ENCODE data around the gene NFATC2. TPM values are rescaled to one million over a fixed set of nuclear protein-coding genes. Genes with fewer than 3 reads are reported as not detected.

The NFATC2 gene
- total and polyA plus RNA-seq, 2 experiments from 2014 or later, result 0.52 to 0.59 TPM

DNA sequence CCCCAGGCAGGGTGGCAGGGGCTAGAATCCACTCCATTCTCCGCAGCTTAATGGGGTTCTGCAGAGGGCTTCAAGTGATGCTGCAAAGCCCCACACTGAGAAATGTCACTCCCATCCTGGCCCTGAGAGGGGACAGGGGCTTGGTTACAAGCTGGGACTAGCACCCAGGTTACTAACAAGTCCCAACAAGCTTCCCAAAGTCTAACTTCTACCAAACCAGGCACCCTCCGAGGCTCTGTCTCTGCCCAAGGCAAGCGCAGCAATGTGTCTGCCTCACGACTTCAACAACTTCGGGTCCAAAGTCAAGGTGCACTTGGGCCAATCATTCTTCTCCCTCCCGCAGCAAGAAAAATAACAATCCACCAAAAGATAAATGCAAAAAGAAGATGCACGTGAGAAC lies 45.6 kb downstream of the NFATC2 start (continued):
- TF ChIP-seq, protein P1, sequence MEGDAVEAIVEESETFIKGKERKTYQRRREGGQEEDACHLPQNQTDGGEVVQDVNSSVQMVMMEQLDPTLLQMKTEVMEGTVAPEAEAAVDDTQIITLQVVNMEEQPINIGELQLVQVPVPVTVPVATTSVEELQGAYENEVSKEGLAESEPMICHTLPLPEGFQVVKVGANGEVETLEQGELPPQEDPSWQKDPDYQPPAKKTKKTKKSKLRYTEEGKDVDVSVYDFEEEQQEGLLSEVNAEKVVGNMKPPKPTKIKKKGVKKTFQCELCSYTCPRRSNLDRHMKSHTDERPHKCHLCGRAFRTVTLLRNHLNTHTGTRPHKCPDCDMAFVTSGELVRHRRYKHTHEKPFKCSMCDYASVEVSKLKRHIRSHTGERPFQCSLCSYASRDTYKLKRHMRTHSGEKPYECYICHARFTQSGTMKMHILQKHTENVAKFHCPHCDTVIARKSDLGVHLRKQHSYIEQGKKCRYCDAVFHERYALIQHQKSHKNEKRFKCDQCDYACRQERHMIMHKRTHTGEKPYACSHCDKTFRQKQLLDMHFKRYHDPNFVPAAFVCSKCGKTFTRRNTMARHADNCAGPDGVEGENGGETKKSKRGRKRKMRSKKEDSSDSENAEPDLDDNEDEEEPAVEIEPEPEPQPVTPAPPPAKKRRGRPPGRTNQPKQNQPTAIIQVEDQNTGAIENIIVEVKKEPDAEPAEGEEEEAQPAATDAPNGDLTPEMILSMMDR (conservative IDR thresholded peaks at IDR 0.05; ENCODE audit: low read depth in 2 of 2), result no peak
- TF ChIP-seq EZH2 (IDR thresholded peaks at IDR 0.05; ENCODE audit: low read depth, unreplicated experiment), result no peak
- TF ChIP-seq CREB1 (CRISPR knock-in tag; IDR thresholded peaks at IDR 0.05; ENCODE audit: low read depth), result no peak
- TF ChIP-seq EZH2phosphoT487 (IDR thresholded peaks at IDR 0.05; ENCODE audit: unreplicated experiment), result no peak
- TF ChIP-seq ZNF331 (CRISPR knock-in tag; IDR thresholded peaks at IDR 0.05; ENCODE audit: low read depth), result no peak
- TF ChIP-seq ZNF114 (CRISPR knock-in tag; IDR thresholded peaks at IDR 0.05), result no peak

DNA sequence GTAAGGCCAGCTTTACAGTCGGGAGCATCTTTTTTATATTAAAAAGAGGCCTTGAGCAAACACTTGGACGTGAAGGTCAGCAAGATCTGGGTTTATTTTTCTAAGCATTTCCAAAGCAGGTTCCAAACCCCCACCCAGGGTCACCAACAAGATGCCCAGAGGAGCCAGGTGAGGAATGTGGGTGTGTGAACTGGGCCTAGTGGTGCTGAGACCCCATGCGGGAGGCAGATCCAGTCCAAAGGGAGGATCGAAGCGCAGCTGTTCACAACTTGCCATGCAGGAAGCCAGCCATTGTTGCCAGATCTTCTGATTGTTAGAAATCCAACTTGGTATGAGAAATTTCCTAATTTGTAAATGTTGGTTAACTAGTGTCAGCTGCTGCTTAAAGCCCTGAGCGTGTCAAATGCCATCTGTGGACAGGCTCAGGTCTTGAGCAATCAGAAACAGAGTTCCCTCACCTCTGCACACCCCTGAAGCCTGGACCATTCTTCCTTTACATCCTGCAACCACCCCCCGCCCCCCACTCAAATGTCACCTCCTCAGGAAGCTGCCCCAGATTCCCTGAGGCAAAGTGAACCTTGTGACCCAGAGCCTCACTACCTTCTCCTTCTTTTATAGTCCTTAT lies 46.5 kb downstream of the NFATC2 start:
- H3K4me1 ChIP-seq (ENCODE audit: insufficient read depth), result peaks cover 10% of the 10 kb centered on the region; the same call in 1 of the 2 replicates
- Mint-ChIP-seq H3K4me1 (peaks cover 18% of the 10 kb centered on the region), H3K9me3 (no peaks in the 10 kb centered on the region), H3K27me3 (ENCODE audit: insufficient read depth, low read depth, poor library complexity) (peaks cover 5% of the 10 kb centered on the region), H3K27ac (no peak overlapping the region), H3K36me3 (ENCODE audit: low read depth) (no peaks in the 10 kb centered on the region), H3K4me3 (no peak overlapping the region)
- TF ChIP-seq ZNF114 (CRISPR knock-in tag; IDR thresholded peaks at IDR 0.05) (no peak), STAT1 (IDR thresholded peaks at IDR 0.05; ENCODE audit: unreplicated experiment) (no peak), NANOG (IDR thresholded peaks at IDR 0.05; ENCODE audit: borderline replicate concordance) (no peak), EZH2 (IDR thresholded peaks at IDR 0.05; ENCODE audit: low read depth, unreplicated experiment) (no peak), JUNB (IDR thresholded peaks at IDR 0.05; ENCODE audit: unreplicated experiment) (no peak), EZH2phosphoT487 (IDR thresholded peaks at IDR 0.05; ENCODE audit: unreplicated experiment) (no peak)
- TF ChIP-seq, protein P2, sequence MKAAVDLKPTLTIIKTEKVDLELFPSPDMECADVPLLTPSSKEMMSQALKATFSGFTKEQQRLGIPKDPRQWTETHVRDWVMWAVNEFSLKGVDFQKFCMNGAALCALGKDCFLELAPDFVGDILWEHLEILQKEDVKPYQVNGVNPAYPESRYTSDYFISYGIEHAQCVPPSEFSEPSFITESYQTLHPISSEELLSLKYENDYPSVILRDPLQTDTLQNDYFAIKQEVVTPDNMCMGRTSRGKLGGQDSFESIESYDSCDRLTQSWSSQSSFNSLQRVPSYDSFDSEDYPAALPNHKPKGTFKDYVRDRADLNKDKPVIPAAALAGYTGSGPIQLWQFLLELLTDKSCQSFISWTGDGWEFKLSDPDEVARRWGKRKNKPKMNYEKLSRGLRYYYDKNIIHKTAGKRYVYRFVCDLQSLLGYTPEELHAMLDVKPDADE (IDR thresholded peaks at IDR 0.05), result no peak
- no peak overlapping the region for H3K27ac ChIP-seq (ENCODE audit: low read depth)
- ATAC-seq (no peak), DNase-seq (ENCODE audit: low spot score) (no peak)
- H3K79me2 ChIP-seq (replicated peaks; ENCODE audit: insufficient read depth), result no peaks in the 10 kb centered on the region
- H3K4me3 ChIP-seq, result no peak overlapping the region
- no peak overlapping the region for H2AFZ ChIP-seq
- no peak overlapping the region for H3K4me2 ChIP-seq
- H3F3A ChIP-seq (replicated peaks; ENCODE audit: low read depth), result no peaks in the 10 kb centered on the region
- H3K36me3 ChIP-seq (ENCODE audit: insufficient read depth), result no peaks in the 10 kb centered on the region
- no peaks in the 10 kb centered on the region for H4K20me1 ChIP-seq (replicated peaks; ENCODE audit: insufficient read depth)
- no peaks in the 10 kb centered on the region for H3K9me2 ChIP-seq (ENCODE audit: insufficient read depth)
- H3K27me3 ChIP-seq (ENCODE audit: insufficient read depth), result no peaks in the 10 kb centered on the region

DNA sequence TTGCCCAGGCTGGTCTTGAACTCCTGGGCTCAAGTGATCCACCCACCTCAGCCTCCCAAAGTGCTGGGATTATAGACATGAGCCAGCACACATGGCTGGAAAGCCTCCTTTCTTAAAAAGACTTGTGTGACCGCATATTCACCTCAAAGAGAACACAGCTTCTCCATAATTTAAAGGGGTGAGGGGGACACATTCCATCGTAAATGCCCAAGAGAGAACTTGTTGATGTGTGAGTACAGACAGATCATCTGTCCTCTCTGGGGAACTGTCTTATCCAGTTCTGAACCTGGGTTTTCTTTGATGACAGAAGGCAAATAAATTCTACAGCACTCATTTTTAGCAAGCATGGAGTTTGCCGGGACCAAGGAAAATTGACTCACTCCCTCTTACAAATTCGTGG lies 47.2 kb downstream of the NFATC2 start:
- peaks cover 18% of the 10 kb centered on the region for H3K4me1 Mint-ChIP-seq
- no peaks in the 10 kb centered on the region for H3K36me3 ChIP-seq (ENCODE audit: insufficient read depth)
- H3K79me2 ChIP-seq (replicated peaks; ENCODE audit: insufficient read depth), result no peaks in the 10 kb centered on the region
- H3K4me2 ChIP-seq, result no peak overlapping the region
- no peaks in the 10 kb centered on the region for H3K36me3 Mint-ChIP-seq (ENCODE audit: low read depth)
- H3K4me3 Mint-ChIP-seq, result no peak overlapping the region
- no peaks in the 10 kb centered on the region for H3K27me3 ChIP-seq (ENCODE audit: insufficient read depth)
- H3K27me3 Mint-ChIP-seq (ENCODE audit: insufficient read depth, low read depth, poor library complexity), result peaks cover 5% of the 10 kb centered on the region
- H2AFZ ChIP-seq, result no peak overlapping the region
- H4K20me1 ChIP-seq (replicated peaks; ENCODE audit: insufficient read depth), result no peaks in the 10 kb centered on the region
- no peaks in the 10 kb centered on the region for H3K9me2 ChIP-seq (ENCODE audit: insufficient read depth)
- H3K9me3 Mint-ChIP-seq, result no peaks in the 10 kb centered on the region
- H3K4me1 ChIP-seq (ENCODE audit: insufficient read depth), result peaks cover 7% of the 10 kb centered on the region; the same call in 1 of the 2 replicates
- no peak for DNase-seq (ENCODE audit: low spot score)
- no peak overlapping the region for H3K27ac ChIP-seq (ENCODE audit: low read depth)
- ATAC-seq, result no peak
- no peaks in the 10 kb centered on the region for H3F3A ChIP-seq (replicated peaks; ENCODE audit: low read depth)
- H3K27ac Mint-ChIP-seq, result no peak overlapping the region
- H3K4me3 ChIP-seq, result no peak overlapping the region
- TF ChIP-seq JUNB (IDR thresholded peaks at IDR 0.05; ENCODE audit: unreplicated experiment), result no peak
- TF ChIP-seq EZH2 (IDR thresholded peaks at IDR 0.05; ENCODE audit: low read depth, unreplicated experiment), result no peak
- TF ChIP-seq, protein P3, sequence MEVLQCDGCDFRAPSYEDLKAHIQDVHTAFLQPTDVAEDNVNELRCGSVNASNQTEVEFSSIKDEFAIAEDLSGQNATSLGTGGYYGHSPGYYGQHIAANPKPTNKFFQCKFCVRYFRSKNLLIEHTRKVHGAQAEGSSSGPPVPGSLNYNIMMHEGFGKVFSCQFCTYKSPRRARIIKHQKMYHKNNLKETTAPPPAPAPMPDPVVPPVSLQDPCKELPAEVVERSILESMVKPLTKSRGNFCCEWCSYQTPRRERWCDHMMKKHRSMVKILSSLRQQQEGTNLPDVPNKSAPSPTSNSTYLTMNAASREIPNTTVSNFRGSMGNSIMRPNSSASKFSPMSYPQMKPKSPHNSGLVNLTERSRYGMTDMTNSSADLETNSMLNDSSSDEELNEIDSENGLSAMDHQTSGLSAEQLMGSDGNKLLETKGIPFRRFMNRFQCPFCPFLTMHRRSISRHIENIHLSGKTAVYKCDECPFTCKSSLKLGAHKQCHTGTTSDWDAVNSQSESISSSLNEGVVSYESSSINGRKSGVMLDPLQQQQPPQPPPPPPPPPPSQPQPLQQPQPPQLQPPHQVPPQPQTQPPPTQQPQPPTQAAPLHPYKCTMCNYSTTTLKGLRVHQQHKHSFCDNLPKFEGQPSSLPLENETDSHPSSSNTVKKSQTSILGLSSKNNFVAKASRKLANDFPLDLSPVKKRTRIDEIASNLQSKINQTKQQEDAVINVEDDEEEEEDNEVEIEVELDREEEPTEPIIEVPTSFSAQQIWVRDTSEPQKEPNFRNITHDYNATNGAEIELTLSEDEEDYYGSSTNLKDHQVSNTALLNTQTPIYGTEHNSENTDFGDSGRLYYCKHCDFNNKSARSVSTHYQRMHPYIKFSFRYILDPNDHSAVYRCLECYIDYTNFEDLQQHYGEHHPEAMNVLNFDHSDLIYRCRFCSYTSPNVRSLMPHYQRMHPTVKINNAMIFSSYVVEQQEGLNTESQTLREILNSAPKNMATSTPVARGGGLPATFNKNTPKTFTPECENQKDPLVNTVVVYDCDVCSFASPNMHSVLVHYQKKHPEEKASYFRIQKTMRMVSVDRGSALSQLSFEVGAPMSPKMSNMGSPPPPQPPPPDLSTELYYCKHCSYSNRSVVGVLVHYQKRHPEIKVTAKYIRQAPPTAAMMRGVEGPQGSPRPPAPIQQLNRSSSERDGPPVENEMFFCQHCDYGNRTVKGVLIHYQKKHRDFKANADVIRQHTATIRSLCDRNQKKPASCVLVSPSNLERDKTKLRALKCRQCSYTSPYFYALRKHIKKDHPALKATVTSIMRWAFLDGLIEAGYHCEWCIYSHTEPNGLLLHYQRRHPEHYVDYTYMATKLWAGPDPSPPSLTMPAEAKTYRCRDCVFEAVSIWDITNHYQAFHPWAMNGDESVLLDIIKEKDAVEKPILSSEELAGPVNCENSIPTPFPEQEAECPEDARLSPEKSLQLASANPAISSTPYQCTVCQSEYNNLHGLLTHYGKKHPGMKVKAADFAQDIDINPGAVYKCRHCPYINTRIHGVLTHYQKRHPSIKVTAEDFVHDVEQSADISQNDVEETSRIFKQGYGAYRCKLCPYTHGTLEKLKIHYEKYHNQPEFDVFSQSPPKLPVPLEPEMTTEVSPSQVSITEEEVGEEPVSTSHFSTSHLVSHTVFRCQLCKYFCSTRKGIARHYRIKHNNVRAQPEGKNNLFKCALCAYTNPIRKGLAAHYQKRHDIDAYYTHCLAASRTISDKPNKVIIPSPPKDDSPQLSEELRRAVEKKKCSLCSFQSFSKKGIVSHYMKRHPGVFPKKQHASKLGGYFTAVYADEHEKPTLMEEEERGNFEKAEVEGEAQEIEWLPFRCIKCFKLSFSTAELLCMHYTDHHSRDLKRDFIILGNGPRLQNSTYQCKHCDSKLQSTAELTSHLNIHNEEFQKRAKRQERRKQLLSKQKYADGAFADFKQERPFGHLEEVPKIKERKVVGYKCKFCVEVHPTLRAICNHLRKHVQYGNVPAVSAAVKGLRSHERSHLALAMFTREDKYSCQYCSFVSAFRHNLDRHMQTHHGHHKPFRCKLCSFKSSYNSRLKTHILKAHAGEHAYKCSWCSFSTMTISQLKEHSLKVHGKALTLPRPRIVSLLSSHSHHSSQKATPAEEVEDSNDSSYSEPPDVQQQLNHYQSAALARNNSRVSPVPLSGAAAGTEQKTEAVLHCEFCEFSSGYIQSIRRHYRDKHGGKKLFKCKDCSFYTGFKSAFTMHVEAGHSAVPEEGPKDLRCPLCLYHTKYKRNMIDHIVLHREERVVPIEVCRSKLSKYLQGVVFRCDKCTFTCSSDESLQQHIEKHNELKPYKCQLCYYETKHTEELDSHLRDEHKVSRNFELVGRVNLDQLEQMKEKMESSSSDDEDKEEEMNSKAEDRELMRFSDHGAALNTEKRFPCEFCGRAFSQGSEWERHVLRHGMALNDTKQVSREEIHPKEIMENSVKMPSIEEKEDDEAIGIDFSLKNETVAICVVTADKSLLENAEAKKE (CRISPR knock-in tag; IDR thresholded peaks at IDR 0.05), result no peak
